Psoas muscle (tissue), 8 donors: ENCODE data around the gene LAMA5. TPM values are rescaled to one million over a fixed set of nuclear protein-coding genes. Genes with fewer than 3 reads are reported as not detected.

Experiments
- ATAC-seq, 4 donors: fragments of 200-7000 bp; cut with Tn5 transposase; one replicate each; pipeline ENCODE4 v1.9.1; 2020; ENCODE audit warnings: moderate library complexity in 3 of 4, mild to moderate bottlenecking in 2 of 4
- DNase-seq, 2 donors: peaks; one replicate each; pipeline ENCODE4 v3.0.0-alpha.2; 2020
- H3K27ac ChIP-seq: fragments of 200-600 bp; one replicate; pipeline ENCODE4 v1.8.0; 2022
- H3K27me3 ChIP-seq, 3 donors: fragments of 200-600 bp in 1 of 3; one replicate each; pipeline versions ENCODE4 v1.6.1 to v1.8.0; 2013 to 2022; ENCODE audit warnings: low read length in 2 of 3, mild to moderate bottlenecking in 2 of 3, moderate library complexity in 1 of 3; ENCODE audit not compliant: insufficient read depth in 3 of 3
- H3K36me3 ChIP-seq, 2 donors: fragments of 200-600 bp in 1 of 2; one replicate each; pipeline versions ENCODE4 v1.6.1 to v1.8.0; 2013 to 2022; ENCODE audit warnings: low read depth in 1 of 2, mild to moderate bottlenecking in 1 of 2, moderate library complexity in 1 of 2; ENCODE audit not compliant: insufficient read depth in 1 of 2
- H3K4me1 ChIP-seq: fragments of 200-600 bp; one replicate; pipeline ENCODE4 v1.8.0; 2022
- H3K4me3 ChIP-seq: fragments of 200-600 bp; one replicate; pipeline ENCODE4 v1.8.0; 2022; ENCODE audit warnings: mild to moderate bottlenecking
- H3K9me3 ChIP-seq: fragments of 200-600 bp; one replicate; pipeline ENCODE4 v1.8.0; 2022
- WGBS, 3 donors: extraction: QIAGEN DNeasy Blood & Tissue Kit; methylation state at CpG; one replicate each; pipeline versions ENCODE4 v1.1.6 to v1.1.7; 2013; 5-methylcytosine and 5-hydroxymethylcytosine counted together
- intact Hi-C, 2 donors: fragments of 100-400 bp; cut with DNase I; formaldehyde crosslinking; loops; one replicate each; pipeline versions ENCODE4 v1.11.0 to v1.14.2; 2022
- polyA plus RNA-seq, 3 donors: library from polyadenylated mRNA; stranded (reverse); fragments of 200-250 nt; gene quantifications; one replicate each; pipeline ENCODE4 v1.2.3, GENCODE V29; 2013
- total RNA-seq, 4 donors: library from RNA; stranded (reverse); fragmentation: NEBNext Ultra II Directional in 2 of 4; extraction: Animal tissue kit (Norgen Biotek cat#: 25700) in 2 of 4; gene quantifications; one replicate each; pipeline versions ENCODE4 v1.2.1 to v1.2.4, GENCODE V29; 2021 to 2023
- TF ChIP-seq, protein P1 (sequence below): fragments of 200-600 bp; IDR thresholded peaks from one replicate; pipeline ENCODE4 v1.8.0; 2022; ENCODE audit warnings: antibody characterized with exemption
- donor health status: healthy with polysubstance abuse.
- donor health status: DM: no; HTN: no; CAD: no; lungs with moderate emphysema.
- donor health status: Bipolar disorder and iron deficiency.
- donor health status: healthy.
- donor health status: DM: yes; HTN: yes; CAD: no.
- donor health status: DM: no; HTN: no; CAD: no.
- donor health status: DM: no; HTN: no; CAD: no.
- donor health status: DM: yes; HTN: yes; CAD: no.

Gene LAMA5
- total and polyA plus RNA-seq, 7 donors: 14.4 to 74.6 (median 34.2) TPM

DNA sequence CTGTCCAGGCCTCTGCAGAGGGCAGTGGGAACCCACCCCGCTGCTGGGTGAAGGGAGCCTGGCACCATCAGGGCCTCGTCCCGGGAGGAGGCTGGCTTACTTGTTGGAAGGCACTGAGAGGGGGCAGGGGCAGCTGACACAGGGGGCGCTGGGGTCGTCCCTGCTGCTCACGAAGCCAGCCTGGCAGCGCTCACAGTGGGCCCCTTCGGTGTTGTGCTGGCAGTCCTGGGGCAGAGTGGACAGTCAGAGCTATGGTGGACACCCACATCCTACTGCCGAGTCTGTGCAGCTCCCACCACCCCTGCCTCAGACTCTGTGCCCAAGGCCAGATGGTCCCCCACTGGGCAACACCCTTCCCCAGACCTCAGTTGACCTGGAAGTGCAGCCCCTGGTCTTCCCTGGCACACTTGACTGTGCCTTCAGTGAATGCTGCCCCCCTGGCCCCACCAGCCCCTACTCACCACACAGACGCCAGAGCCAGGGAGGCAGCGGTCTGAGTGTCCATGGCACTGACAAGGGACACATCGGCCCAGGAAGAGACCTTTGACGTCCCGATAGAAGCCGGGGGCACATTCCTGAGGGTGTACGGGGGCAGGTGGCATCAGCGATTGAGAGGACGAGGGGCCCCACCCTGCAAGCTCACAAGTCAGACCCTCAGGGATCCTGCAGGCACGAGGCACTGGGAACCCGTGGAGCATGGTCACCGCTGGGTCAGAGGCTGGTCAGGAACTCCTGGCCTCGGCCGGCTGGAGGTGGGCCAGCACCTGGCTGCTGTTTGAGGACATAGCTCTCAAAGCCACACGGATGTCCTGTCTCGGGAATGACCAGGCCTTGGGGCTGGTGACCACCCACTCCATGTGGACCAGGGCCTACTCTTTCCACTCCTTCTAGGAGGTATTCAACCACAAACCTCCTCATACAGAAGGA lies 42.9 kb downstream of the LAMA5 start:
- intact Hi-C loops: no loop called here
- TF ChIP-seq, protein P1, sequence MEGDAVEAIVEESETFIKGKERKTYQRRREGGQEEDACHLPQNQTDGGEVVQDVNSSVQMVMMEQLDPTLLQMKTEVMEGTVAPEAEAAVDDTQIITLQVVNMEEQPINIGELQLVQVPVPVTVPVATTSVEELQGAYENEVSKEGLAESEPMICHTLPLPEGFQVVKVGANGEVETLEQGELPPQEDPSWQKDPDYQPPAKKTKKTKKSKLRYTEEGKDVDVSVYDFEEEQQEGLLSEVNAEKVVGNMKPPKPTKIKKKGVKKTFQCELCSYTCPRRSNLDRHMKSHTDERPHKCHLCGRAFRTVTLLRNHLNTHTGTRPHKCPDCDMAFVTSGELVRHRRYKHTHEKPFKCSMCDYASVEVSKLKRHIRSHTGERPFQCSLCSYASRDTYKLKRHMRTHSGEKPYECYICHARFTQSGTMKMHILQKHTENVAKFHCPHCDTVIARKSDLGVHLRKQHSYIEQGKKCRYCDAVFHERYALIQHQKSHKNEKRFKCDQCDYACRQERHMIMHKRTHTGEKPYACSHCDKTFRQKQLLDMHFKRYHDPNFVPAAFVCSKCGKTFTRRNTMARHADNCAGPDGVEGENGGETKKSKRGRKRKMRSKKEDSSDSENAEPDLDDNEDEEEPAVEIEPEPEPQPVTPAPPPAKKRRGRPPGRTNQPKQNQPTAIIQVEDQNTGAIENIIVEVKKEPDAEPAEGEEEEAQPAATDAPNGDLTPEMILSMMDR: no peak
- WGBS, 3 donors: 79 to 80% (median 79%) methylated on average over 24 to 25 of the region's 25 CpGs
- Histone ChIP-seq H3K36me3 (peaks cover 0 to 73% of the 10 kb centered on the region in 2 donors), H3K27ac (no peak overlapping the region), H3K9me3 (no peaks in the 10 kb centered on the region), H3K4me1 (no peaks in the 10 kb centered on the region), H3K27me3 (no peaks in the 10 kb centered on the region), H3K4me3 (no peak overlapping the region)
- DNase-seq (peak in 1 of 2 donors; percentile 9), ATAC-seq (no peak)

DNA sequence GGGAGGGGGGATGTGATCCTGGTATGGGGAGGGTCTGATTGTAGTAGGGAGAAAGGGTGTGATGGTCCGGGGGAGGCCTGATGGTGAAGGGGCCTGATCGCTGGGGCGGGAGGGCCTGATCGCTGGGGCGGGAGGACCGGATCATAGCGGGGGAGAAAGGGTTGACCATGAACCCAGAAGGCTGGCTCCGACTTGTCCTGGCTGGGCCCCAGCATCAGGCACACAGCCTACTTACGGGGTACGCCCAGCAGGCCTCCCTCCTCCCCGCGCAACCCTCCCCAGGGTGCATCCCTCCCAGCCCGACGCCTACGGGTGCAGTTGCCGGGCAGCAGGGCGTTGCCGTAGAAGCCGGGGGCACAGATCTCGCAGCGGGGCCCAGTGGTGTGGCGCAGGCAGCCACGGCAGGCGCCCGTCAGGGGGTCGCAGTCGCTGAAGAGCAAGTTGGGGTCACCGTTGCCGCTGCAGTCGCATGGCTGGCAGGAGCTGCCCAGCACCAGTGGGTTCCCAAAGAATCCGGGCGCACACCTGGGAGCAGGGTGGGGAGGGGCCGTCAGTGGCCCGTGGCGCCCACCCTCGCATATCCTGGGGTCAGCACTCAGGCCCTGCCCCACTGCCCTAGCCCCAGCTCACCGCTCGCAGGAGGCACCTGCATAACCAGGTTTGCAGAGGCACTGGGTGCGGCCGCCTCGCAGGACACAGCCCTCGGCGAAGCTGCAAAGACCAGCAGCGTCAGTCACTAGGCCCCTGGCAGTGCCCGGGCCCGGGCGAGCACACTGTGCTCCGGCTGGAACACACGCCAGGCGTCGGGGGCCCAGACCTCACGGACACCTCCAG lies 43.7 kb downstream of the LAMA5 start:
- 91 to 92% (median 92%) methylated on average over 42 to 52 of the region's 52 CpGs for WGBS, 3 donors
- intact Hi-C loops: no loop called here
- no peak for ATAC-seq
- Histone ChIP-seq H3K4me1 (no peaks in the 10 kb centered on the region), H3K27me3 (no peaks in the 10 kb centered on the region), H3K4me3 (no peak overlapping the region), H3K9me3 (no peaks in the 10 kb centered on the region), H3K36me3 (peaks cover 0 to 66% of the 10 kb centered on the region in 2 donors), H3K27ac (no peak overlapping the region)
- TF ChIP-seq, protein P1: no peak
- peak in 1 of 2 donors; percentile 13 for DNase-seq

DNA sequence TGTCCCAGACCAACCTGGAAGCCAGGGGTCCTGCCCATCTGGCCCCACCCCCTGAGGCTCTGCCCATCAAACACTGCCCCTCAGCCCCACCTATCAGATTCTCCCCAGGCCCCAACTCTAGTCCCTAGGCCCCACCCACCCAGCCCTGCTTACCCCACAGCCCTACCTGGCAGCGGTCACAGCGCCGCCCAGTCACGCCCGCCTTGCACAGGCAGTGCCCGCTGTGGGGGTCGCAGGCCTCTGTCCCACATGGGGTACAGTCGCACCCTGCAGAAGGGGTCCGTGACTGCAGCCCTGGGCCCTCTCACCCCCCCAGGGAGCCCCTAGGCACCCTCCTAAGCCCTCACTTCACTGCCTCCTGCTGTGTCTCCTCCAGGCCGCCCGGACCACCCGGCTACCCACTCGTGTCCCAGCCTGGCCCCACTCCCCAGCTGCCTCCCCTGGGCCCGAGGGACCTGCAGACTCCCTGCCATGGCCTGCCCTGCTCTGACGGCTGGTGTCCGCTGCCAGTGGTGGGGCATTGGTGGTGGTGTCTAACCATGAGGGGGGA lies 44.5 kb downstream of the LAMA5 start:
- intact Hi-C loops: no loop called here
- Histone ChIP-seq H3K36me3 (peaks cover 0 to 59% of the 10 kb centered on the region in 2 donors), H3K27me3 (no peaks in the 10 kb centered on the region), H3K4me3 (no peak overlapping the region), H3K4me1 (no peaks in the 10 kb centered on the region), H3K27ac (no peak overlapping the region), H3K9me3 (no peaks in the 10 kb centered on the region)
- 90 to 96% (median 90%) methylated on average over 15 to 16 of the region's 16 CpGs for WGBS, 3 donors
- ATAC-seq (peak in 1 of 4 donors; percentile 1), DNase-seq (peak in 1 of 2 donors; percentile 13)
- TF ChIP-seq, protein P1: no peak

DNA sequence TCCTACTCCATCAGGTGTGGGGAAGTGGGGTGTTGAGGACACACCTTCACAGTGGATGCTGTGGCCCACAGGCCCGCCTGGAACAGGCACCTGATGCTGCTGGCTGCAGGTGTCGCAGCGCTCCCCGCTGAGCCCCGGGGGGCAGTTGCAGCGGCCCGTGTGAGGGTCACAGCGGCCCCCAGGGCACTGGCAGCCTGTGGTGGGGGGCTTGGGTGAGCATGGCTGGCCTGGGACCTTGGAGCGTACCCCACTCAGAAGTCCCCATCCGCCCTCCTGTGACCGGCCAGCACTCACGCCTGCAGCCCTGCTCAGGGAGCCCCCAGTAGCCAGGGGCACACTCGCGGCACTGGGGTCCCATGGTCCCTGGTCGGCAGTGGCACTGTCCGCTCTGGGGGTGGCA lies 45.1 kb downstream of the LAMA5 start:
- no peaks in the 10 kb centered on the region for H3K4me1 ChIP-seq
- H3K27me3 ChIP-seq: no peaks in the 10 kb centered on the region
- H3K4me3 ChIP-seq: no peak overlapping the region
- DNase-seq (no peak), ATAC-seq (no peak)
- 96 to 98% (median 96%) methylated on average over 14 to 16 of the region's 16 CpGs for WGBS, 3 donors
- no peaks in the 10 kb centered on the region for H3K9me3 ChIP-seq
- peaks cover 0 to 59% of the 10 kb centered on the region in 2 donors for H3K36me3 ChIP-seq
- no peak overlapping the region for H3K27ac ChIP-seq
- TF ChIP-seq, protein P1: no peak
- intact Hi-C loops: no loop called here
